ENCODE measurements around the gene UMAD1.
A peak's percentile ranks its signal among the peaks of the same experiment; 100 is the strongest.

The UMAD1 gene

GRCh38 chr7:7681191-7681935 is 40.8 kb downstream of the UMAD1 start:
- TF ChIP-seq, protein P1, sequence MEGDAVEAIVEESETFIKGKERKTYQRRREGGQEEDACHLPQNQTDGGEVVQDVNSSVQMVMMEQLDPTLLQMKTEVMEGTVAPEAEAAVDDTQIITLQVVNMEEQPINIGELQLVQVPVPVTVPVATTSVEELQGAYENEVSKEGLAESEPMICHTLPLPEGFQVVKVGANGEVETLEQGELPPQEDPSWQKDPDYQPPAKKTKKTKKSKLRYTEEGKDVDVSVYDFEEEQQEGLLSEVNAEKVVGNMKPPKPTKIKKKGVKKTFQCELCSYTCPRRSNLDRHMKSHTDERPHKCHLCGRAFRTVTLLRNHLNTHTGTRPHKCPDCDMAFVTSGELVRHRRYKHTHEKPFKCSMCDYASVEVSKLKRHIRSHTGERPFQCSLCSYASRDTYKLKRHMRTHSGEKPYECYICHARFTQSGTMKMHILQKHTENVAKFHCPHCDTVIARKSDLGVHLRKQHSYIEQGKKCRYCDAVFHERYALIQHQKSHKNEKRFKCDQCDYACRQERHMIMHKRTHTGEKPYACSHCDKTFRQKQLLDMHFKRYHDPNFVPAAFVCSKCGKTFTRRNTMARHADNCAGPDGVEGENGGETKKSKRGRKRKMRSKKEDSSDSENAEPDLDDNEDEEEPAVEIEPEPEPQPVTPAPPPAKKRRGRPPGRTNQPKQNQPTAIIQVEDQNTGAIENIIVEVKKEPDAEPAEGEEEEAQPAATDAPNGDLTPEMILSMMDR (IDR thresholded peaks at IDR 0.05; ENCODE audit: extremely low read depth, missing control alignments): peak; percentile 34
- peak; percentile 20 for DNase-seq (ENCODE audit: low spot score)

GRCh38 chr7:7681936-7682329 is 41.4 kb downstream of the UMAD1 start:
- TF ChIP-seq, protein P1 (IDR thresholded peaks at IDR 0.05; ENCODE audit: extremely low read depth, missing control alignments): no peak
- no peak for DNase-seq (ENCODE audit: low spot score)

GRCh38 chr7:7682861-7683260 is 42.3 kb downstream of the UMAD1 start:
- DNase-seq (ENCODE audit: low spot score): no peak
- TF ChIP-seq, protein P1 (IDR thresholded peaks at IDR 0.05; ENCODE audit: extremely low read depth, missing control alignments): no peak

DNA sequence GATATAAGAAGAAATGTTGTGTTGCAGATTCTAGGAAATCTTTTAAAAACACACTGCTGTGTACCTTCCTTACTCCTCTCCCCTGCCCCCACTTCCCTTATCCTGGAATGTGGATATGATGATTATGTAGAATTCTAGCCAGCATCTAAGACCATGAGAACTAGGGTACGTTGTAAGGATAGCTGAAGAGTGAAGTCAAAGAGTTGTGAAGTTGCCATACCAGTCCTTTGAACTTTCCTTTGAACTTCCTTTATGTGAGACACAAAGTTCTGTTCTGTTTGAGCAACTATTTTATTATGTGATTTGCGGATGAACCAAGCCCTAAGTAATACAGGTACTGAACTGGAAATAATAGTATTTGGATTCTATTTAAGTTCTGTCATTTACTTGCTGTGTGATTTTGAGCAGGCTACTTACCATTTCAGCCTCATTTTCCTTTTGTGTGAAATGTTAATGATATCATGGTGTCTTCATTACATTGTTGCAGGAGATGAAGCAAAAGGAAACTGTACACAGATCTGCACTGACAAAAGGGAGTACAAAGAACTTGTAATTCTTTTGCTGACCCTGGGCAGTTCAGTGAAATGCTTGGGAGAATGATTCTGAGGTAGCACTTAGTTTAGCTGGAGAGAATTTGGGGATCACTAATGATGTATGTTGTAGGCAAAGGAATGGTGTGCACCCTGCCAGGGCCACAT is 46.4 kb downstream of the UMAD1 start:
- TF ChIP-seq, protein P1 (IDR thresholded peaks at IDR 0.05; ENCODE audit: extremely low read depth, missing control alignments): no peak

DNA sequence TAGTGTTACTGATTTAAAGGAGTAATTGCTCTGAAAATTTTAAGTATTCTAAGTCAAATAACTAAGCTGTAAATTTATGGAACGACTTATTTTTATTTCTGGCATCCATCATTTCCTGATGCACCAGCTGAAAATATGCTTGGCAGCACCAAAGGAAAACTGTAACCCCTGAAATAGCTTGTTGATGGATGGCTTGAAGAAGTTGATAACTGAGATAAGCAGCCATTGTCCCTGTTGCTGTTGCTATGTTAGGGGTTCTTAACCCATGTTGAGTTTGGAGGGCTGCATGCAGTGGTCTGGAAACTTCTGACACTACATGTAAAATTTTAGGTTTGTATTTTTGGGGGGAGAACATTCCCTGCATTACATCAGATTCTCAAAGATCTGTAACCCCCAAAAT is 47.2 kb downstream of the UMAD1 start:
- TF ChIP-seq, protein P1 (IDR thresholded peaks at IDR 0.05; ENCODE audit: extremely low read depth, missing control alignments): no peak
- no peak for DNase-seq (ENCODE audit: low spot score)

More for the DNA sequence above, 46.4 kb downstream of the UMAD1 start:
- DNase-seq (ENCODE audit: low spot score): no peak

- no peak for DNase-seq (ENCODE audit: low spot score)
- TF ChIP-seq, protein P1 (IDR thresholded peaks at IDR 0.05; ENCODE audit: extremely low read depth, missing control alignments): no peak
Observed at GRCh38 chr7:7688310-7688709, 47.8 kb downstream of the UMAD1 start.

GRCh38 chr7:7688956-7689355 is 48.4 kb downstream of the UMAD1 start:
- DNase-seq (ENCODE audit: low spot score): no peak
- TF ChIP-seq, protein P1 (IDR thresholded peaks at IDR 0.05; ENCODE audit: extremely low read depth, missing control alignments): no peak
